Neural crest cell (in vitro differentiated cells): ENCODE measurements around the gene DECR2. TPM values are rescaled to one million over a fixed set of nuclear protein-coding genes. Genes with fewer than 3 reads are reported as not detected.

ENCODE experiments used
- DNase-seq: peaks from one replicate; pipeline ENCODE4 v3.0.0; 2021; ENCODE audit warnings: low read depth, mixed read lengths, low spot score
- H3K27ac Mint-ChIP-seq: one replicate; pipeline ENCODE4 v1.8.0; 2021; ENCODE audit warnings: mild to moderate bottlenecking, mixed read lengths; ENCODE audit not compliant: unreplicated experiment
- H3K27me3 Mint-ChIP-seq: 2 replicates; pipeline ENCODE4 v1.8.0; 2021; ENCODE audit warnings: low read depth, mild to moderate bottlenecking, mixed read lengths
- H3K36me3 Mint-ChIP-seq: 2 replicates; pipeline ENCODE4 v1.8.0; 2021; ENCODE audit warnings: low read depth, mild to moderate bottlenecking, mixed read lengths
- H3K4me1 Mint-ChIP-seq: 2 replicates; pipeline ENCODE4 v1.8.0; 2021; ENCODE audit warnings: mixed read lengths
- H3K4me3 Mint-ChIP-seq: one replicate; pipeline ENCODE4 v1.8.0; 2021; ENCODE audit warnings: mild to moderate bottlenecking, mixed read lengths
- H3K9me3 Mint-ChIP-seq: 2 replicates; pipeline ENCODE4 v1.8.0; 2021; ENCODE audit warnings: mixed read lengths
- total RNA-seq: library from RNA; stranded (reverse); gene quantifications from 2 replicates; pipeline ENCODE4 v1.2.1, GENCODE V29; 2021
- TF ChIP-seq, protein P1 (sequence below): fragments of 200-600 bp; sonication (generic); conservative IDR thresholded peaks from 2 replicates; pipeline ENCODE4 v1.5.0; 2021; ENCODE audit warnings: antibody characterized with exemption, mild to moderate bottlenecking

The DECR2 gene
- total RNA-seq, 1 donor from 2014 or later, result 22.4 TPM

DNA sequence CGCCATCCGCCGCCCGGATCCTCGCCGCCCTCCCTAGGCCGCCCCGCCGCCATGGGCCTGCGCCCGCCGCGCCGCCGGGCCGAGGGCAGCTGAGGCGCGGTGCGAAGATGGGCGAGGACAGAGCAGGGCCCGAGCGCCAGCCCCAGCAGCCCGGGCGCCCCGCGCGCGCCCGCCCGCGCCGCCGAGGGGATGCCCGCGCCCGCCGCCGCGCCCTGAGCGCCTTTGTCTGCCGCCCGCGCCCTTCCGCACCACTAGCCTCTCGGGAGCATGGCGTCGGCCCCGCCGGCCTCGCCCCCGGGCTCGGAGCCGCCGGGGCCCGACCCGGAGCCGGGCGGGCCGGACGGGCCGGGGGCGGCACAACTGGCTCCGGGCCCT lies 24.0 kb downstream of the DECR2 start:
- TF ChIP-seq, protein P1, sequence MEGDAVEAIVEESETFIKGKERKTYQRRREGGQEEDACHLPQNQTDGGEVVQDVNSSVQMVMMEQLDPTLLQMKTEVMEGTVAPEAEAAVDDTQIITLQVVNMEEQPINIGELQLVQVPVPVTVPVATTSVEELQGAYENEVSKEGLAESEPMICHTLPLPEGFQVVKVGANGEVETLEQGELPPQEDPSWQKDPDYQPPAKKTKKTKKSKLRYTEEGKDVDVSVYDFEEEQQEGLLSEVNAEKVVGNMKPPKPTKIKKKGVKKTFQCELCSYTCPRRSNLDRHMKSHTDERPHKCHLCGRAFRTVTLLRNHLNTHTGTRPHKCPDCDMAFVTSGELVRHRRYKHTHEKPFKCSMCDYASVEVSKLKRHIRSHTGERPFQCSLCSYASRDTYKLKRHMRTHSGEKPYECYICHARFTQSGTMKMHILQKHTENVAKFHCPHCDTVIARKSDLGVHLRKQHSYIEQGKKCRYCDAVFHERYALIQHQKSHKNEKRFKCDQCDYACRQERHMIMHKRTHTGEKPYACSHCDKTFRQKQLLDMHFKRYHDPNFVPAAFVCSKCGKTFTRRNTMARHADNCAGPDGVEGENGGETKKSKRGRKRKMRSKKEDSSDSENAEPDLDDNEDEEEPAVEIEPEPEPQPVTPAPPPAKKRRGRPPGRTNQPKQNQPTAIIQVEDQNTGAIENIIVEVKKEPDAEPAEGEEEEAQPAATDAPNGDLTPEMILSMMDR, result no peak
- Mint-ChIP-seq H3K36me3 (peaks cover 2% of the 10 kb centered on the region), H3K4me1 (peaks cover 45% of the 10 kb centered on the region), H3K9me3 (no peaks in the 10 kb centered on the region), H3K27ac (no peak overlapping the region), H3K4me3 (peak overlapping the region; percentile 89), H3K27me3 (peaks cover 21% of the 10 kb centered on the region)
- no peak for DNase-seq

GRCh38 chr16:426115-426905 lies 24.6 kb downstream of the DECR2 start:
- DNase-seq, result no peak
- Mint-ChIP-seq H3K27me3 (peaks cover 17% of the 10 kb centered on the region), H3K36me3 (peaks cover 6% of the 10 kb centered on the region), H3K4me1 (peaks cover 50% of the 10 kb centered on the region), H3K9me3 (no peaks in the 10 kb centered on the region), H3K4me3 (peak overlapping the region; percentile 98), H3K27ac (no peak overlapping the region)
- TF ChIP-seq, protein P1, result no peak

GRCh38 chr16:426906-427249 lies 25.2 kb downstream of the DECR2 start:
- H3K27me3 Mint-ChIP-seq, result peaks cover 17% of the 10 kb centered on the region
- TF ChIP-seq, protein P1, result no peak
- no peak overlapping the region for H3K27ac Mint-ChIP-seq
- no peak for DNase-seq
- no peaks in the 10 kb centered on the region for H3K9me3 Mint-ChIP-seq
- H3K36me3 Mint-ChIP-seq, result peaks cover 6% of the 10 kb centered on the region
- H3K4me3 Mint-ChIP-seq, result peak overlapping the region; percentile 98
- H3K4me1 Mint-ChIP-seq, result peaks cover 50% of the 10 kb centered on the region

DNA sequence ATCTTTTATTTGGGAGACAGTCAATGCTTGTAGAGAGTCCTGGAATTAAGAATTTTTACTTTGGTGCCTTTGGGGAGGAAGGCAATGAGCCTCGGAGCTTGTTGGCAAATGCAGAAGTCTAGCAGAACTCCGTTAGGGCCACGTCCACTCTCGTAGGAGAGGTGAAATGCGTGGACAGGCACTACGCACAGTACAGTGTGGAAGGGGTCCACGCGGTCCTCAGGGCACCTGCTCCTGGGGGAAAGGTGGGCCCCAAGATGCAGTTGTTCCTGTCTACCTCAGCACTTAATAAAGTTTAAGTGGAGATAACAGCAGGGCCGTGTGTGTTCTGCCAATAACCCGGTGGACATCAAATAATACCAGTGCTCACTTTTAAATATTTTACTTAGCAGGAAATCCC lies 25.6 kb downstream of the DECR2 start:
- H3K36me3 Mint-ChIP-seq, result peaks cover 6% of the 10 kb centered on the region
- no peak overlapping the region for H3K27ac Mint-ChIP-seq
- TF ChIP-seq, protein P1, result no peak
- peak overlapping the region; percentile 98 for H3K4me3 Mint-ChIP-seq
- no peaks in the 10 kb centered on the region for H3K9me3 Mint-ChIP-seq
- no peak for DNase-seq
- peaks cover 17% of the 10 kb centered on the region for H3K27me3 Mint-ChIP-seq
- peaks cover 50% of the 10 kb centered on the region for H3K4me1 Mint-ChIP-seq

GRCh38 chr16:430904-431303 lies 29.2 kb downstream of the DECR2 start:
- no peak for DNase-seq
- peak overlapping the region; percentile 10 for H3K27ac Mint-ChIP-seq

More at GRCh38 chr16:430904-431303, 29.2 kb downstream of the DECR2 start:
- H3K4me3 Mint-ChIP-seq, result peak overlapping the region; percentile 44
- no peaks in the 10 kb centered on the region for H3K27me3 Mint-ChIP-seq
- H3K9me3 Mint-ChIP-seq, result no peaks in the 10 kb centered on the region
- peaks cover 9% of the 10 kb centered on the region for H3K36me3 Mint-ChIP-seq
- peaks cover 37% of the 10 kb centered on the region for H3K4me1 Mint-ChIP-seq
- TF ChIP-seq, protein P1, result no peak
